ENCODE measurements around the gene MFN1.

Gene MFN1

GRCh38 chr3:179428876-179429548, 81.5 kb downstream of the MFN1 start:
- no peak for DNase-seq

- DNase-seq: no peak
Observed at GRCh38 chr3:179430277-179430870, 82.9 kb downstream of the MFN1 start.

DNA sequence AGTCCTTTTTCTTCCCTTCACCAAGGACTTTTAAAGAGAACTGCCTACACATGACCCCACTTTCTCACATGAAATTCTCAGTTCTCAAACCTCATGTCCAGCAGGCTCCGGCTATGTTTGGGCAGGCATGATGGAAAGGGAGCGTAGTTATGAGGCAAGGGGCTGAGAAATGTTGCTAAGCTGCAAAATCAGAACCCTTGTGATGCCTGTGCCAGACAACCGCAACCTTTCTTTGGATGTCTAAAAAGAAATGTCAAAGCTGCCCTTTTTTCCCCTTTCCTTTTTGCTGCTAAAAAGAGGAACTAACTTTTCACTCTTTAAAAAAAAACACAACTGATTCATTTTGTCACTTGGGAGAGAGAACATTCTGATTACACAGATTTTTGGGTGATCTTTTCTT, 84.5 kb downstream of the MFN1 start:
- DNase-seq: peak in 27 of 58 donors; percentile 4 to 67 (median 23)

DNA sequence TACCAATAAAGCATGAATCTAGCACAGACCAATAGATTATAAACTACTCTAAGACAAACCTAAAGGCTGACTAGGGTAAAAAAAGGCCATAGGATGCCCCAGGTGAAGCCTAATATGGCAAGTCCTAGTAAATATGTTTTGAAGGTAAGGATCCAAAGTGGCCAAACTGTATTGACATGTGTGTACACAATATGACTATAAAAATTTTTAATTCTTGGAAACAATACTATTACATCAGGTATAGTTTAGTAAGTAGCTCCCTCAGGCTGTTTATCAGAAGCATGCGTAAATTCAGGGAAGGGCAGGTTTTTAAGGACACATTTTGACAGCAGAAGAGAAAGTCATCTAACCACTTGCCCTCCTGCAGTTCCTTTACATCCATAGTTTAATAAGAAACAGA, 84.9 kb downstream of the MFN1 start:
- no peak for DNase-seq

- DNase-seq: no peak
Observed at GRCh38 chr3:179436517-179436916, 89.0 kb downstream of the MFN1 start.

DNA sequence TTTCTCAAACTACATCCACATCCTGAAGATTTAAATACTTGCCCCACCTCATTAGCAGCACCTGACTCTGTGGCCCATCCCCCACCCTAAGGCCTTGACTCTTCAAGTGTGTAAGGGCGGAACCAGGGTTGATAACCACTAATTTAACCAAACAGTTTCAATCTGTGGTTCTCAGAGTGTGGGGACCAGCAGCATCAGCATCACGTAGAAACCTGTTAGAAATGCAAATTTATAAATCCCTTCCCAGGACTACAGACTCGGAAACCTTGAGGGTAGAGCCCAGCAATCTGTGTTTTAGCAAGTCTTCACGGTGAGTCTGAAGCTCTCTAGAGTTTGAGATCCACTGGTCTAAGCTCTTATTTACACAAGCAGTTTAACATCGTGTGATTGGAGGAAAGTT, 91.3 kb downstream of the MFN1 start:
- no peak for DNase-seq
